Astrocyte of the hippocampus (primary cell): Measurements from ENCODE around the gene IRS2.

Experiments
- DNase-seq: peaks from one replicate; pipeline ENCODE4 v3.0.0; 2011; ENCODE audit warnings: low read depth, low spot score

The IRS2 gene

DNA sequence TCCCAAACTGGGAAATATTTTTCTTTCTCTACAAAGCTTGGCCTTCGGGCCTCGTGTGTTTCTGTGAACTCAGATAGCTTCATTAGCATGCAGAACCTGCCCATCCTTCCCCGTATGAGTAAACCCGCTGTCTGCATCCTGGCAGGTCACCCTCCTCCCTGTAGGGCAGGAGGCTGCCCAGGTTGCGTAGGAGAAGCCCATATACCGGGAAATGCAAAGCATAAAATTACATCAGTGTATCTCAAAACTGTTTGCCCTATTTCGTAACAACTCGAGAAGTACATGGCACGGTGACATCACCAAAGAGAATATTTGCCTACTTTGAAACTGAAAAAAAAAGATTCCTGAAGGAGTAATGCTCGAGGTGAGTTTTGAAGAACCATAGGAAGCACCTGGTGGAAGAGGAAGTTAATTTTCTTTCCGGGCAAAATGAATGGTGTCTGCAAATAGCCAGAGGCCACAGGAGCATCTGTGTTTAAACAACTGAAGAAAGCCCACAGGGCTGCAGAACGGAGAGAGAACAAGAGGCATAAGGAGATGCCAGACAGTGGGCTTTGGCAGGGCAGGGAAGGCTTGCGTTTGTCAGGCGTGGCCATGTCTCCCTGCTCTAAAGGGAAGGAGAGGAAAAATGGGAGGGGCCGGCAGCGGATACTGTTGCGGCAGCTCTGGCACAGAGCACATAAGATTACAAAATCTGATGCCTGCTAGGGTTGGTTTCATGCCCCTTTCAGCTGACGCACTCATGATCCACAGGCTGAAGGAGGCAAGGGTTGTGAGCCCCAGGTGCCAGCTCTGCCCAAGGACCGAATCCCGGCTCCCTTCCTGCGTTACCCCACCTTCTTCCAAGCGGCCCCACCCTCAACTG, 81.4 kb downstream of the IRS2 start:
- DNase-seq = no peak

GRCh38 chr13:109703250-109703649, 83.1 kb downstream of the IRS2 start:
- no peak for DNase-seq
